Measurements from ENCODE around the gene OSGIN1.

OSGIN1 gene

GRCh38 chr16:83942074-83942473 is 11.0 kb upstream of the OSGIN1 start:
- no peak overlapping the region for H3K4me3 ChIP-seq (ENCODE audit: low read length)
- TF ChIP-seq CTCF (IDR thresholded peaks at IDR 0.05; ENCODE audit: insufficient read depth, low read depth, low read length, missing control alignments): no peak
- DNase-seq (ENCODE audit: low read depth): no peak

DNA sequence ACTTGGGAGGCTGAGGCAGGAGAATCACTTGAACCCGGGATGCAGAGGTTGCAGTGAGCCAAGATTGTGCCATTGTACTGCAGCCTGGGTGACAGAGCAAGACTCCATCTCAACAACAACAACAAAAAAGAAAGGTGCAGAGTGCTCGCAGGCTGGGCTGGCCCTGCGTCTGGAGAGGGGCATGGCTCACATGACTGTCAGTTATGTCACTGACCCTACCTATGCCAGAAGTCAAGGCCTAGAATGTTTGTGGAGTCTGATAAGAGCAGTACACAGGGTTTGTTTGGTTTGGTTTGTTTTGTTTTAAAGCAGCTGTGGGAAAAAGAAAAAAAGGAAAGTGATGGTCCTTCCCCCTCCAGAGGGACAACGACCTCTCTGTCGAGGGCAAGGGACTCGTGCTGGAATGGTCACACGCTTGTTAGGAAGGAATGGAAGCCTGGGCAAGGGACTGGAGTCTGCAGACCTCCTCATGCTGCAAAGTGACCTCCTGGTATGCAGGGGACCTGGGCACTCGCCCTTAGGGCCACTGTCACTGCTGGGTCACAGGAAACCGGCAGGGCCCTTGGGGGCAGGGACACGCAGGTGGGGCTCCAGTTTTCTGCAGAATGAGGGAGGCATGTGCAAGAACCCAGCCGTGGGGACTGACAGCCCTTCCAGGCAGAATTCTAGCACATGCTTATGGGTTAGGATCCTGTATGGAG is 10.1 kb upstream of the OSGIN1 start:
- TF ChIP-seq CTCF (IDR thresholded peaks at IDR 0.05; ENCODE audit: insufficient read depth, low read depth, low read length, missing control alignments): no peak
- DNase-seq (ENCODE audit: low read depth): no peak
- H3K4me3 ChIP-seq (ENCODE audit: low read length): no peak overlapping the region

- no peak for TF ChIP-seq CTCF (IDR thresholded peaks at IDR 0.05; ENCODE audit: insufficient read depth, low read depth, low read length, missing control alignments)
- DNase-seq (ENCODE audit: low read depth): peak; percentile 42
- H3K4me3 ChIP-seq (ENCODE audit: low read length): no peak overlapping the region
Observed at GRCh38 chr16:83943516-83944050, 9.5 kb upstream of the OSGIN1 start.

GRCh38 chr16:83945587-83945986 is 7.5 kb upstream of the OSGIN1 start:
- DNase-seq (ENCODE audit: low read depth): no peak
- no peak for TF ChIP-seq CTCF (IDR thresholded peaks at IDR 0.05; ENCODE audit: insufficient read depth, low read depth, low read length, missing control alignments)
- H3K4me3 ChIP-seq (ENCODE audit: low read length): no peak overlapping the region

DNA sequence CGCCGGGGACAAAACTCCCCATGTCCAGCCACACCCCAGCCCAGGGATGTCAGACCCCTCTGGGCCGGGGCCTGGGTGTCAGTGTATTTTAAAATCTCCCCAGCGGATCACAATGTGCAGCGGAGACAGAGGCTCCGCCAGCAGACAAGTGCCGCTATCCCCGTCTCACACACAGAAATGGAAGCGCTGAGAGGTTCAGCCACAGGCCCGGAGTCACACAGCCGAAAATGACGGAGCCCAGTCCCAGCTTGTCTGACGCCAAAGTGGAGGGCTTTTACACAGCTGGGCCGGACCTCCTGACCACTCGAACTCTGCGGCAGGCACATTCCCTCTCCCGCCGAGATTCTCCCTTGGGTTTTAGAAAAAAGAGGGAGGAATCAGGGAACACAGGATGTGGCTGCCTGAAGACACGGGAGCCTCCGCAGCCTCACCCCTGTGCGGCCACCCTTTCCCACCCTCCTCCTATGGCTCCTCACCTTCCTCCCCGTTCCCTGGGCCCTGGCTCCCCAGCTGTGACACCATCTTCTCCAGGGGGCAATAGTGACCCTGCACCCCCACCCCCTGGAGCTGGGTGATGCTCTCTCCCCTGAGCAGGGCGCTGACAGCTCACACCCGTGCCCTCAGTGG is 6.8 kb upstream of the OSGIN1 start:
- no peak overlapping the region for H3K4me3 ChIP-seq (ENCODE audit: low read length)
- TF ChIP-seq CTCF (IDR thresholded peaks at IDR 0.05; ENCODE audit: insufficient read depth, low read depth, low read length, missing control alignments): no peak
- DNase-seq (ENCODE audit: low read depth): no peak

GRCh38 chr16:83946781-83947566 is 6.1 kb upstream of the OSGIN1 start:
- no peak for TF ChIP-seq CTCF (IDR thresholded peaks at IDR 0.05; ENCODE audit: insufficient read depth, low read depth, low read length, missing control alignments)
- DNase-seq (ENCODE audit: low read depth): no peak

More at GRCh38 chr16:83946781-83947566, 6.1 kb upstream of the OSGIN1 start:
- no peak overlapping the region for H3K4me3 ChIP-seq (ENCODE audit: low read length)
